Loucy (cell line): ENCODE measurements around the gene ERF.
A peak's percentile ranks its signal among the peaks of the same experiment; 100 is the strongest.

Experiments used
- H2AFZ ChIP-seq: fragments of 200-600 bp; sonication (generic); 2 replicates; pipeline ENCODE4 v1.6.0; 2016; ENCODE audit warnings: antibody characterized with exemption, mild to moderate bottlenecking, low read length, moderate library complexity
- H3F3A ChIP-seq: fragments of 200-600 bp; 2 replicates; pipeline ENCODE4 v1.6.0; 2016; ENCODE audit warnings: antibody characterized with exemption, low read depth, mild to moderate bottlenecking
- H3K27me3 ChIP-seq: fragments of 200-600 bp; sonication (generic); 2 replicates; pipeline ENCODE4 v1.6.1; 2014; ENCODE audit warnings: low read length, mild to moderate bottlenecking; ENCODE audit not compliant: insufficient read depth, poor library complexity, severe bottlenecking
- H3K36me3 ChIP-seq: fragments of 200-600 bp; sonication (generic); 2 replicates; pipeline ENCODE4 v1.6.1; 2016; ENCODE audit warnings: low read length; ENCODE audit not compliant: insufficient read depth
- H3K4me1 ChIP-seq: fragments of 200-600 bp; sonication (generic); 2 replicates; pipeline ENCODE4 v1.5.1; 2014; ENCODE audit warnings: low read length, mild to moderate bottlenecking; ENCODE audit not compliant: insufficient read depth, poor library complexity, severe bottlenecking
- H3K4me2 ChIP-seq: fragments of 200-600 bp; sonication (generic); 2 replicates; pipeline ENCODE4 v1.6.0; 2014; ENCODE audit warnings: antibody characterized with exemption, low read length, low read depth, mild to moderate bottlenecking; ENCODE audit not compliant: poor library complexity, severe bottlenecking
- H3K4me3 ChIP-seq: fragments of 200-600 bp; sonication (generic); 2 replicates; pipeline ENCODE4 v1.5.1; 2014; ENCODE audit warnings: low read length, mild to moderate bottlenecking, mixed read lengths; ENCODE audit not compliant: poor library complexity, severe bottlenecking
- H3K79me2 ChIP-seq: fragments of 200-600 bp; sonication (generic); 2 replicates; pipeline ENCODE4 v1.6.1; 2014; ENCODE audit warnings: low read length; ENCODE audit not compliant: insufficient read depth
- H3K9ac ChIP-seq: fragments of 200-600 bp; sonication (generic); 2 replicates; pipeline ENCODE4 v1.6.0; 2014; ENCODE audit warnings: mild to moderate bottlenecking, low read depth, low read length, moderate library complexity; ENCODE audit not compliant: poor library complexity, severe bottlenecking
- H3K9me2 ChIP-seq: fragments of 200-600 bp; sonication (generic); replicated peaks from 2 replicates; pipeline ENCODE4 v1.6.1; 2016; ENCODE audit warnings: low read depth, low read length, mixed read lengths
- H3K9me3 ChIP-seq: fragments of 200-600 bp; sonication (generic); 2 replicates; pipeline ENCODE4 v1.6.1; 2014; ENCODE audit warnings: mild to moderate bottlenecking, antibody characterized with exemption, low read length, low read depth; ENCODE audit not compliant: insufficient read depth
- H4K20me1 ChIP-seq: fragments of 200-600 bp; sonication (generic); 2 replicates; pipeline ENCODE4 v1.6.0; 2014; ENCODE audit warnings: antibody characterized with exemption, low read length, mild to moderate bottlenecking; ENCODE audit not compliant: insufficient read depth, poor library complexity, severe bottlenecking
- EZH2phosphoT487 ChIP-seq: fragments of 200-600 bp; IDR thresholded peaks from 2 replicates; pipeline ENCODE4 v1.6.1; 2018; ENCODE audit warnings: antibody characterized with exemption, mild to moderate bottlenecking, moderate library complexity, borderline replicate concordance
- TF ChIP-seq, protein P1 (sequence below): fragments of 200-600 bp; sonication (generic); conservative IDR thresholded peaks from 2 replicates; pipeline ENCODE4 v1.5.1; 2014; ENCODE audit warnings: mild to moderate bottlenecking, antibody characterized with exemption, low read length

ERF gene

DNA sequence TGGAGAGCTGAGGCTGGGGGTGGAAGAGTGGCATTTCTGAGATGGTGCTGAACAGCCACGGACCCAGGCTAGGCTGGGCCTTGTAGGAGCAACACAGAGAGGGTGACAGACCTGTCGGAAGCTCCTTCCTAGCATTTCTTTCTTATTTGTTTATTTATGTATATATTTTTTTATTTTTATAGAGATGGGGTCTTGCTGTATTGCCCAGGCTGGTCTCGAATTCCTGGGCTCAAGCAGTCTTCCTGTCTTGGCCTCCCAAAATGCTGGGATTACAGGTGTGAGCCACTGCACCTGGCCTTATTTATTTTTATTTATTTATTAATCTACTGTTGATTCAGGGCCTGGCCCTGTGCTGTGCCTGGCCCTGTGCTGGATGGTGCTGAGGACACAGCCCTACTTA lies 20.6 kb upstream of the ERF start:
- H4K20me1 ChIP-seq: no peaks in the 10 kb centered on the region
- H2AFZ ChIP-seq: no peak overlapping the region
- H3K27me3 ChIP-seq: no peaks in the 10 kb centered on the region
- peaks cover 31% of the 10 kb centered on the region; the same call in 1 of the 2 replicates for H3K79me2 ChIP-seq
- H3K36me3 ChIP-seq: 0 out of 2 replicates have a peak, but pooled peaks cover 3% of the 10 kb centered on the region
- H3K9me2 ChIP-seq: no peaks in the 10 kb centered on the region
- no peaks in the 10 kb centered on the region for H3F3A ChIP-seq
- no peak overlapping the region for H3K9ac ChIP-seq
- peaks cover 23% of the 10 kb centered on the region for H3K4me1 ChIP-seq
- H3K4me3 ChIP-seq: no peak overlapping the region
- H3K9me3 ChIP-seq: no peaks in the 10 kb centered on the region
- H3K4me2 ChIP-seq: no peak overlapping the region
- TF ChIP-seq, protein P1, sequence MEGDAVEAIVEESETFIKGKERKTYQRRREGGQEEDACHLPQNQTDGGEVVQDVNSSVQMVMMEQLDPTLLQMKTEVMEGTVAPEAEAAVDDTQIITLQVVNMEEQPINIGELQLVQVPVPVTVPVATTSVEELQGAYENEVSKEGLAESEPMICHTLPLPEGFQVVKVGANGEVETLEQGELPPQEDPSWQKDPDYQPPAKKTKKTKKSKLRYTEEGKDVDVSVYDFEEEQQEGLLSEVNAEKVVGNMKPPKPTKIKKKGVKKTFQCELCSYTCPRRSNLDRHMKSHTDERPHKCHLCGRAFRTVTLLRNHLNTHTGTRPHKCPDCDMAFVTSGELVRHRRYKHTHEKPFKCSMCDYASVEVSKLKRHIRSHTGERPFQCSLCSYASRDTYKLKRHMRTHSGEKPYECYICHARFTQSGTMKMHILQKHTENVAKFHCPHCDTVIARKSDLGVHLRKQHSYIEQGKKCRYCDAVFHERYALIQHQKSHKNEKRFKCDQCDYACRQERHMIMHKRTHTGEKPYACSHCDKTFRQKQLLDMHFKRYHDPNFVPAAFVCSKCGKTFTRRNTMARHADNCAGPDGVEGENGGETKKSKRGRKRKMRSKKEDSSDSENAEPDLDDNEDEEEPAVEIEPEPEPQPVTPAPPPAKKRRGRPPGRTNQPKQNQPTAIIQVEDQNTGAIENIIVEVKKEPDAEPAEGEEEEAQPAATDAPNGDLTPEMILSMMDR: no peak
- TF ChIP-seq EZH2phosphoT487: no peak

DNA sequence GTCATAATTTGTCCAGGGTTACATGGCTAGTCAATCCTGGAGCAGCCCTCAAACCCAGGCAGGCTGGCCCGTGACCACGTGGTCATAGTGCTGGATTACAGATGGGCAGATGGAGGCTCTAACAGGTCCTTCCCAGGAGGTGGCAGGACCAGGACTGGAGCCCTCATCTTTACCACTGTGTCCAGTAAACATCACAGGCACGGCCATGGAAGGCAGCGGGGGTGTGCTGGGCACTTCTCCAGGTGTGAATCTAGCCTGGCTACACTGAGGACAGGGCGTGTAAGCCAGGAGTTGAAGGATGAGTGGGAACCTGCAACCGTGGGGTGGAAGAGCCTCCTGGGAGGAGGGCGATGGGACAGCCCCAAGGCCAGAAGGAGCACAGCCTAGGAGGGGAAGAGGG lies 20.2 kb upstream of the ERF start:
- Histone ChIP-seq H3K9ac (no peak overlapping the region), H3K27me3 (no peaks in the 10 kb centered on the region), H3K4me2 (peak overlapping the region; percentile 31), H2AFZ (no peak overlapping the region), H3K79me2 (peaks cover 35% of the 10 kb centered on the region), H3K4me1 (peaks cover 24% of the 10 kb centered on the region), H3K4me3 (no peak overlapping the region), H3F3A (no peaks in the 10 kb centered on the region), H3K9me3 (no peaks in the 10 kb centered on the region), H3K36me3 (0 out of 2 replicates have a peak, but pooled peaks cover 3% of the 10 kb centered on the region), H4K20me1 (no peaks in the 10 kb centered on the region), H3K9me2 (no peaks in the 10 kb centered on the region)
- no peak for TF ChIP-seq EZH2phosphoT487
- TF ChIP-seq, protein P1: no peak

DNA sequence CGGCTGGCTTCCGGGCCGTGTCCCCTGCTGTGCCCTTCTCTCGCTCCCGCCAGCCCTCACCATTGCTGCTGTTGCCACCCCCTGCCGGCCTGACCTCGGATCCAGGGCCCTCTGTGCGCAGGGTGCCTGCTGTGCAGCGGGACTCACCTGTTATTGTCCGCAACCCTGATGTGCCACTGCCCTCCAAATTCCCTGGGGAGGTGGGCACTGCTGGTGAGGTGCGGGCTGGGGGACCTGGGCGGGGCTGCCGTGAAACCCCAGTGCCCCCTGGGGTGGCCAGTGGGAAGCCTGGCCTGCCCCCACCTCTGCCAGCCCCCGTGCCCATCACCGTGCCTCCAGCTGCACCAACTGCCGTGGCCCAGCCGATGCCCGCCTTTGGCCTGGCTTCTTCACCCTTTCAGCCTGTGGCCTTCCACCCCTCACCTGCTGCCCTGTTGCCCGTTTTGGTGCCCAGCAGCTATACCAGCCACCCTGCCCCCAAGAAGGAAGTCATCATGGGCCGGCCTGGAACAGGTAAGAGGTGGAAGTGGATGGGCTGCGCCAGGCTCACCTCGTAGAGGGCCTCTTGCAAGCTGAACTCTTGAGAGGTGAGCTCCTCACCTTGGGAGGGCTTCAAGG lies 19.2 kb upstream of the ERF start:
- H3K9me2 ChIP-seq: no peaks in the 10 kb centered on the region
- peaks cover 25% of the 10 kb centered on the region for H3K4me1 ChIP-seq
- no peak overlapping the region for H2AFZ ChIP-seq
- H3K4me3 ChIP-seq: no peak overlapping the region
- H3K9ac ChIP-seq: no peak overlapping the region
- no peaks in the 10 kb centered on the region for H3K27me3 ChIP-seq
- no peaks in the 10 kb centered on the region for H4K20me1 ChIP-seq
- 0 out of 2 replicates have a peak, but pooled peaks cover 3% of the 10 kb centered on the region for H3K36me3 ChIP-seq
- H3F3A ChIP-seq: no peaks in the 10 kb centered on the region
- peaks cover 43% of the 10 kb centered on the region for H3K79me2 ChIP-seq
- H3K4me2 ChIP-seq: peak overlapping the region; percentile 31
- H3K9me3 ChIP-seq: no peaks in the 10 kb centered on the region
- TF ChIP-seq EZH2phosphoT487: no peak
- TF ChIP-seq, protein P1: no peak
